Gastroesophageal sphincter (tissue), 4 donors: ENCODE data around the gene MX2. TPM values are rescaled to one million over a fixed set of nuclear protein-coding genes. Genes with fewer than 3 reads are reported as not detected.

ENCODE experiments used
- ATAC-seq: fragments of 150-250 bp; one replicate; pipeline ENCODE4 v1.9.1; 2016; ENCODE audit warnings: mild to moderate bottlenecking, moderate library complexity
- H3K27ac ChIP-seq, 4 donors: fragments of 200-600 bp; sonication (generic) in 3 of 4; 1 replicate in 3 of 4; 2 replicates in 1 of 4; pipeline ENCODE4 v1.5.1; 2016 to 2019
- H3K27me3 ChIP-seq: fragments of 200-600 bp; sonication (generic); one replicate; pipeline ENCODE4 v1.5.1; 2019
- H3K36me3 ChIP-seq, 2 donors: fragments of 200-600 bp; sonication (generic); one replicate each; pipeline ENCODE4 v1.5.1; 2019; ENCODE audit warnings: control low read depth in 1 of 2
- H3K4me1 ChIP-seq, 3 donors: fragments of 200-600 bp; sonication (generic); 1 replicate in 2 of 3; 2 replicates in 1 of 3; pipeline ENCODE4 v1.5.1; 2016 to 2019; ENCODE audit warnings: control low read depth in 2 of 3
- H3K4me3 ChIP-seq, 2 donors: fragments of 200-600 bp; sonication (generic); one replicate each; pipeline ENCODE4 v1.5.1; 2019; ENCODE audit warnings: mild to moderate bottlenecking in 1 of 2, moderate library complexity in 1 of 2
- H3K9me3 ChIP-seq, 3 donors: fragments of 200-600 bp; sonication (generic); one replicate each; pipeline ENCODE4 v1.5.1; 2017 to 2019; ENCODE audit warnings: control low read depth in 2 of 3
- EP300 ChIP-seq: sonication (generic); formaldehyde crosslinking; IDR thresholded peaks from one replicate; pipeline ENCODE4 v1.6.1; 2017; ENCODE audit warnings: antibody characterized with exemption, mild to moderate bottlenecking
- POLR2A ChIP-seq, 2 donors: fragments of 450-650 bp; IDR thresholded peaks; one replicate each; pipeline ENCODE4 v1.6.1; 2017; ENCODE audit warnings: antibody characterized with exemption in 2 of 2, mild to moderate bottlenecking in 2 of 2, moderate library complexity in 1 of 2
- POLR2AphosphoS5 ChIP-seq: sonication (generic); formaldehyde crosslinking; IDR thresholded peaks from one replicate; pipeline ENCODE4 v1.6.1; 2017; ENCODE audit warnings: antibody characterized with exemption
- WGBS, 2 donors: methylation state at CpG; one replicate each; pipeline ENCODE4 v1.1.5; 2018; ENCODE audit warnings: low coverage in 1 of 2; 5-methylcytosine and 5-hydroxymethylcytosine counted together
- total RNA-seq, 4 donors: library from RNA; depleted of rRNA; stranded (reverse); fragments of >200 nt; gene quantifications; one replicate each; pipeline ENCODE4 v1.1.0, GENCODE V29; 2016
- TF ChIP-seq, protein P1 (sequence below), 4 experiments: fragments of 200-600 bp in 2 of 4; fragments of 450-650 bp in 2 of 4; sonication (generic) in 1 of 4; IDR thresholded peaks; one replicate each; pipeline ENCODE4 v1.5.1; 2017 to 2019; ENCODE audit warnings: antibody characterized with exemption in 4 of 4, mild to moderate bottlenecking in 2 of 4, moderate library complexity in 2 of 4

The MX2 gene
- total RNA-seq, 4 donors from 2014 or later: 7.3 to 16.3 (median 11.2) TPM

DNA sequence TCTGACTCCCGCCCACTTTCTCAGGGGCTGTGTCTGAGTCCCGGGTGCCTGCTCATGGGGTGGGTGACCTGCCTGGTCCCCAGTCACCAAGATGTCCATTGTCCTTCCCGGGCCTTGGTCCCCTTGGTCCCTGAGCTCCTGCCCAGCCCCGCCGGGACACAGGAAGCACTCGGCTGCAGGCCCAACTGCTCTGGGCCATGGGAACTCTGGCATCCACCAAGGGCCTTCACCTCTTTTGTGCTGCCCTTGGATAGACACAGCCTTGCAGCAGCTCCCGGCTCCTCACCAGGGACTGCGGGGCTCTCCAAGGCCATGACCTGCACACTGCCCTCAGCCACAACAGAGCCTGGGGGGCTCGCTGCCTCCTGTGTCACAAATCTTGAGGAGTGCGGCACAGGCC, 42.1 kb downstream of the MX2 start:
- no peaks in the 10 kb centered on the region for H3K4me1 ChIP-seq
- ATAC-seq: no peak
- H3K9me3 ChIP-seq: no peaks in the 10 kb centered on the region
- peaks cover 0 to 92% of the 10 kb centered on the region in 2 donors for H3K36me3 ChIP-seq
- H3K27ac ChIP-seq: no peak overlapping the region
- H3K4me3 ChIP-seq: no peak overlapping the region
- H3K27me3 ChIP-seq: peaks cover 18% of the 10 kb centered on the region
- TF ChIP-seq POLR2A (IDR thresholded peaks at IDR 0.05): no peak
- no peak for TF ChIP-seq EP300
- no CpG with 5 or more reads among the region's 10 CpGs for WGBS, 2 donors

DNA sequence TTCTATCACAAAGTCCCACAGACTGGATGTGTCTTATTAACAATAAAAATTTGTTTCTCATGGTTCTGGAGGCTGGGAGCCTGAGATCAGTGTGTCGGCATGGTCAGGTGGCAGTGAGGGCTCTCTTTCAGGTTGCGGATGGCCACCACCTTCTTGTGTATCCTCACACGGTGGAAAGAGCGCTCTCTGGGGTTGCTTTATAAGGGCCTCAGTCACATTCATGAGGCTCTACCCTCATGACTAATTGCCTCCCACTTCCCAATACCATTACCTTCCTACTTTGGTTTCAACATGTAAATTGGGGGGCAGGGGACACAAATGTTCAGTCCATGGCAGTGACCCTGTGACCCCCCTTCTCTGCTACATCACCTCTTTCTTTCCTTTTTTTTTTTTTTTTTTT, 43.5 kb downstream of the MX2 start:
- H3K27me3 ChIP-seq: peaks cover 13% of the 10 kb centered on the region
- H3K4me3 ChIP-seq: no peak overlapping the region
- no peak overlapping the region for H3K27ac ChIP-seq
- H3K36me3 ChIP-seq: peaks cover 0 to 92% of the 10 kb centered on the region in 2 donors
- H3K9me3 ChIP-seq: peaks cover 0 to 3% (median 0%) of the 10 kb centered on the region in 3 donors
- no peak for ATAC-seq
- no peaks in the 10 kb centered on the region for H3K4me1 ChIP-seq
- WGBS, 2 donors: 90 to 96% methylated on average over 4 of the region's 4 CpGs
- no peak for TF ChIP-seq POLR2AphosphoS5
- no peak for TF ChIP-seq EP300
- TF ChIP-seq, protein P1, sequence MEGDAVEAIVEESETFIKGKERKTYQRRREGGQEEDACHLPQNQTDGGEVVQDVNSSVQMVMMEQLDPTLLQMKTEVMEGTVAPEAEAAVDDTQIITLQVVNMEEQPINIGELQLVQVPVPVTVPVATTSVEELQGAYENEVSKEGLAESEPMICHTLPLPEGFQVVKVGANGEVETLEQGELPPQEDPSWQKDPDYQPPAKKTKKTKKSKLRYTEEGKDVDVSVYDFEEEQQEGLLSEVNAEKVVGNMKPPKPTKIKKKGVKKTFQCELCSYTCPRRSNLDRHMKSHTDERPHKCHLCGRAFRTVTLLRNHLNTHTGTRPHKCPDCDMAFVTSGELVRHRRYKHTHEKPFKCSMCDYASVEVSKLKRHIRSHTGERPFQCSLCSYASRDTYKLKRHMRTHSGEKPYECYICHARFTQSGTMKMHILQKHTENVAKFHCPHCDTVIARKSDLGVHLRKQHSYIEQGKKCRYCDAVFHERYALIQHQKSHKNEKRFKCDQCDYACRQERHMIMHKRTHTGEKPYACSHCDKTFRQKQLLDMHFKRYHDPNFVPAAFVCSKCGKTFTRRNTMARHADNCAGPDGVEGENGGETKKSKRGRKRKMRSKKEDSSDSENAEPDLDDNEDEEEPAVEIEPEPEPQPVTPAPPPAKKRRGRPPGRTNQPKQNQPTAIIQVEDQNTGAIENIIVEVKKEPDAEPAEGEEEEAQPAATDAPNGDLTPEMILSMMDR (IDR thresholded peaks at IDR 0.05): no peak

DNA sequence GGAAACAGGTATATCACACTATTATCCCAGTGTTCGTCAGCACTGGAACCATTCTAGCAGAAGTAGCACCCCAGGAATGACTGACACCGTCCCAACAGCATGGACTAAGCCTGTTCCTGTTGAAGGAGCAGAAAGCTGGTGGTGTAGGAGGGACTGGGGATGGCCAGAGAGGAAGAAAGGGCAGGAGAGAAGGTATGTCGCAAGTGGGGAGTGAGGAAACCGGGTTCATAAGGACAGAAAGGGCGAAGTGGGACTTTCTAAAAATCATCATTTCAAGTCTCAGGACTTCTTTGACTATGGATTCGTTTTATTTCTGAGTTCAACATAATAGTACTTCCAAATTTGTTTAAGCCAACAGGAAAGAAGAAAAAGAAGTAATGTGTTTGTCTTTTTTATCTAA, 44.5 kb downstream of the MX2 start:
- ATAC-seq: no peak
- H3K36me3 ChIP-seq: peaks cover 0 to 85% of the 10 kb centered on the region in 2 donors
- H3K9me3 ChIP-seq: peaks cover 0 to 10% (median 0%) of the 10 kb centered on the region in 3 donors
- no peak for TF ChIP-seq POLR2A (IDR thresholded peaks at IDR 0.05)
- no peak for TF ChIP-seq POLR2AphosphoS5
- TF ChIP-seq, protein P1 (IDR thresholded peaks at IDR 0.05): no peak
- TF ChIP-seq EP300: no peak
- peaks cover 13% of the 10 kb centered on the region for H3K27me3 ChIP-seq
- H3K27ac ChIP-seq: no peak overlapping the region
- H3K4me1 ChIP-seq: no peaks in the 10 kb centered on the region
- 74 to 81% methylated on average over 4 to 5 of the region's 6 CpGs for whole genome bisulfite sequencing, 2 donors
- H3K4me3 ChIP-seq: no peak overlapping the region

DNA sequence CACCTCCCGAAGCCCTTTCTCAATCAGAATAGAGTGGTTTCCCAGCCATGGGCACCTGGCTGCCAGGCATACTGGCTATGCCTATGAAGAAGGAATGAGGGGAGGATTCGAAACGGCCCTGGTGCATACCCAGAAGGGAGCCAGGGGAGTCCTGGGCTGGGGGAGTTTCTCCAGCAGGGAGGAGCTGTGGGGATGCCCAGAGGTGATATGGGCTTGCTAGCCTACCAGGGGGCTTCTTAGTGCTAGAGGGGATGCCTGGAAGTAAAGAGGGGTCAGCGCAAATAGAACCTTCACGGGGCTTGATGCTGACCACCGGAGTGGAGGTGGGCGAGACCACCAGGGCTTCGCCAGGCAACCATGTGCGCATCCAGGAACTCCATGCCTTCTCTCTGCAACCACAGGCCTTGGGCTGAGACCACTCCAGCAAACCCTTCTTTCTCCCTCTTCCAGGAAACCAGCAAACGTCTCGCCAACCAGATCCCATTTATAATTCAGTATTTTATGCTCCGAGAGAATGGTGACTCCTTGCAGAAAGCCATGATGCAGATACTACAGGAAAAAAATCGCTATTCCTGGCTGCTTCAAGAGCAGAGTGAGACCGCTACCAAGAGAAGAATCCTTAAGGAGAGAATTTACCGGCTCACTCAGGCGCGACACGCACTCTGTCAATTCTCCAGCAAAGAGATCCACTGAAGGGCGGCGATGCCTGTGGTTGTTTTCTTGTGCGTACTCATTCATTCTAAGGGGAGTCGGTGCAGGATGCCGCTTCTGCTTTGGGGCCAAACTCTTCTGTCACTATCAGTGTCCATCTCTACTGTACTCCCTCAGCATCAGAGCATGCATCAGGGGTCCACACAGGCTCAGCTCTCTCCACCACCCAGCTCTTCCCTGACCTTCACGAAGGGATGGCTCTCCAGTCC, 46.0 kb downstream of the MX2 start:
- peaks cover 13% of the 10 kb centered on the region for H3K27me3 ChIP-seq
- no peak overlapping the region for H3K27ac ChIP-seq
- 87 to 90% methylated on average over 6 to 10 of the region's 24 CpGs for WGBS, 2 donors
- H3K9me3 ChIP-seq: peaks cover 0 to 10% (median 0%) of the 10 kb centered on the region in 3 donors
- H3K4me3 ChIP-seq: no peak overlapping the region
- TF ChIP-seq POLR2A (IDR thresholded peaks at IDR 0.05): no peak
- no peak for TF ChIP-seq POLR2AphosphoS5
- TF ChIP-seq, protein P1 (IDR thresholded peaks at IDR 0.05): no peak
- TF ChIP-seq EP300: no peak
- no peaks in the 10 kb centered on the region for H3K4me1 ChIP-seq
- no peak for ATAC-seq
- H3K36me3 ChIP-seq: peaks cover 0 to 70% of the 10 kb centered on the region in 2 donors

DNA sequence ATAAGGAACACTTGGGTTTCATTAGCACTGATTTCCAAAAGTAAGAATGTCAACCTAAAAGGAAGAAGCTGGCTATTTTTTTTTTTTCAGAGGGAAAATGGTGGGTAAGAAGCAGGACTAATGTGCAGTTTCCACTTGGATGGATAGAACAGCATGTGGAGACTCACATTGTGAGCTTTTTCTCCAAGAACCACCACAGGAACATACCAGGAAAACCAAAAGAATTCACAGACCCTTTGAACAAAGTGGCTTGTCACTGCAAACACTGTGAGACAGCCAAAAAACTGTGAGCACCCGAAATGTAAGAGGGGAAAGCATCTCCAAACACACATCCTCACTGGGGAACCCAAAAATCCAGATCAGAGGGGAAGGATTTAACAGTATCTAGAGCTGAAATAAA, 48.5 kb downstream of the MX2 start:
- no peak overlapping the region for H3K4me3 ChIP-seq
- no peak for ATAC-seq
- no peaks in the 10 kb centered on the region for H3K4me1 ChIP-seq
- H3K27ac ChIP-seq: no peak overlapping the region
- TF ChIP-seq EP300: no peak
- no peak for TF ChIP-seq POLR2AphosphoS5
- TF ChIP-seq POLR2A (IDR thresholded peaks at IDR 0.05): no peak
- TF ChIP-seq, protein P1 (IDR thresholded peaks at IDR 0.05): no peak
- H3K36me3 ChIP-seq: peaks cover 0 to 47% of the 10 kb centered on the region in 2 donors
- peaks cover 13% of the 10 kb centered on the region for H3K27me3 ChIP-seq
- H3K9me3 ChIP-seq: peaks cover 0 to 18% (median 0%) of the 10 kb centered on the region in 3 donors
- 75% methylated on average over 1 of the region's 1 CpG; no CpG with 5 or more reads in 1 of the 2 donors for WGBS, 2 donors
